Fibroblast of skin of right quadriceps (primary cell): ENCODE results near the gene ALDH3A1.

Experiments used
- DNase-seq: peaks from one replicate; pipeline ENCODE4 v3.0.0-alpha.2; 2013

Gene ALDH3A1

GRCh38 chr17:19740933-19741332, 7.2 kb downstream of the ALDH3A1 start:
- no peak for DNase-seq

- no peak for DNase-seq
Observed at GRCh38 chr17:19739241-19740201, 8.6 kb downstream of the ALDH3A1 start.

- no peak for DNase-seq
Observed at GRCh38 chr17:19738757-19739156, 9.3 kb downstream of the ALDH3A1 start.

- DNase-seq: no peak
Observed at GRCh38 chr17:19738073-19738449, 10.0 kb downstream of the ALDH3A1 start.

- no peak for DNase-seq
Observed at GRCh38 chr17:19737305-19738072, 10.6 kb downstream of the ALDH3A1 start.

- no peak for DNase-seq
Observed at GRCh38 chr17:19736071-19736470, 12.0 kb downstream of the ALDH3A1 start.

- DNase-seq: no peak
Observed at GRCh38 chr17:19733953-19734526, 14.1 kb downstream of the ALDH3A1 start.

GRCh38 chr17:19731626-19732025, 16.5 kb downstream of the ALDH3A1 start:
- DNase-seq: no peak

- no peak for DNase-seq
Observed at GRCh38 chr17:19730843-19731242, 17.3 kb downstream of the ALDH3A1 start.

GRCh38 chr17:19729900-19730299, 18.2 kb downstream of the ALDH3A1 start:
- no peak for DNase-seq

GRCh38 chr17:19728084-19728495, 20.0 kb downstream of the ALDH3A1 start:
- DNase-seq: peak; percentile 9

GRCh38 chr17:19727501-19728078, 20.5 kb downstream of the ALDH3A1 start:
- no peak for DNase-seq

GRCh38 chr17:19726631-19727376, 21.3 kb downstream of the ALDH3A1 start:
- DNase-seq: no peak

GRCh38 chr17:19725486-19725885, 22.6 kb downstream of the ALDH3A1 start:
- DNase-seq: no peak

- DNase-seq: no peak
Observed at GRCh38 chr17:19724501-19725420, 23.3 kb downstream of the ALDH3A1 start.

- no peak for DNase-seq
Observed at GRCh38 chr17:19723964-19724363, 24.1 kb downstream of the ALDH3A1 start.

- DNase-seq: no peak
Observed at GRCh38 chr17:19720631-19721426, 27.3 kb downstream of the ALDH3A1 start.

- no peak for DNase-seq
Observed at GRCh38 chr17:19720210-19720475, 28.0 kb downstream of the ALDH3A1 start.

GRCh38 chr17:19719355-19720209, 28.5 kb downstream of the ALDH3A1 start:
- DNase-seq: no peak
